GM10266 (cell line): Measurements from ENCODE around the gene UMAD1.

Experiments used
- DNase-seq: peaks from one replicate; pipeline ENCODE4 v3.0.0; 2012; ENCODE audit errors: extremely low spot score
- TF ChIP-seq, protein P1 (sequence below): IDR thresholded peaks from 2 replicates; pipeline ENCODE4 v1.5.1; 2012; ENCODE audit warnings: mild to moderate bottlenecking, low read depth; ENCODE audit not compliant: control insufficient read depth, insufficient read depth; ENCODE audit errors: missing control alignments

Gene UMAD1

DNA sequence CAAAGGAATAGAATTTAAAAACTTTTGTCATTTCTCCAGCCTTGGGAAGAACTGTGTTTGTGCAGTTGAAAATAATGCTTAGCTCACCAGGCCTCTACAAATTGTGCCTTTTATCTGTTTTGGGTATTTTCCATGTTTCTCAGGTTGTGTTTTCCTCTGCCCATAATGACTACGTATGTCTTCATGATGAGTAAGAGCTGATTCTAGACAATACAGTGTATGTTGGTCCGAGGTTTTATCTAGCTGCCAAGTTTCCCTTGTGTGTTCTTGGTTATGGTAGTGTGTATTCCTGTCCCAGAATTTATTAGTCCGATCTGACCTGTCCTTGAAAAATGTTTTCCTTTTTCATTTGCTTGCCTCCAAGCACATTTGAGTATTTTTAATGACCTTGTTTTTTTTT lies 244.3 kb downstream of the UMAD1 start:
- no peak for DNase-seq
- TF ChIP-seq, protein P1, sequence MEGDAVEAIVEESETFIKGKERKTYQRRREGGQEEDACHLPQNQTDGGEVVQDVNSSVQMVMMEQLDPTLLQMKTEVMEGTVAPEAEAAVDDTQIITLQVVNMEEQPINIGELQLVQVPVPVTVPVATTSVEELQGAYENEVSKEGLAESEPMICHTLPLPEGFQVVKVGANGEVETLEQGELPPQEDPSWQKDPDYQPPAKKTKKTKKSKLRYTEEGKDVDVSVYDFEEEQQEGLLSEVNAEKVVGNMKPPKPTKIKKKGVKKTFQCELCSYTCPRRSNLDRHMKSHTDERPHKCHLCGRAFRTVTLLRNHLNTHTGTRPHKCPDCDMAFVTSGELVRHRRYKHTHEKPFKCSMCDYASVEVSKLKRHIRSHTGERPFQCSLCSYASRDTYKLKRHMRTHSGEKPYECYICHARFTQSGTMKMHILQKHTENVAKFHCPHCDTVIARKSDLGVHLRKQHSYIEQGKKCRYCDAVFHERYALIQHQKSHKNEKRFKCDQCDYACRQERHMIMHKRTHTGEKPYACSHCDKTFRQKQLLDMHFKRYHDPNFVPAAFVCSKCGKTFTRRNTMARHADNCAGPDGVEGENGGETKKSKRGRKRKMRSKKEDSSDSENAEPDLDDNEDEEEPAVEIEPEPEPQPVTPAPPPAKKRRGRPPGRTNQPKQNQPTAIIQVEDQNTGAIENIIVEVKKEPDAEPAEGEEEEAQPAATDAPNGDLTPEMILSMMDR = no peak

DNA sequence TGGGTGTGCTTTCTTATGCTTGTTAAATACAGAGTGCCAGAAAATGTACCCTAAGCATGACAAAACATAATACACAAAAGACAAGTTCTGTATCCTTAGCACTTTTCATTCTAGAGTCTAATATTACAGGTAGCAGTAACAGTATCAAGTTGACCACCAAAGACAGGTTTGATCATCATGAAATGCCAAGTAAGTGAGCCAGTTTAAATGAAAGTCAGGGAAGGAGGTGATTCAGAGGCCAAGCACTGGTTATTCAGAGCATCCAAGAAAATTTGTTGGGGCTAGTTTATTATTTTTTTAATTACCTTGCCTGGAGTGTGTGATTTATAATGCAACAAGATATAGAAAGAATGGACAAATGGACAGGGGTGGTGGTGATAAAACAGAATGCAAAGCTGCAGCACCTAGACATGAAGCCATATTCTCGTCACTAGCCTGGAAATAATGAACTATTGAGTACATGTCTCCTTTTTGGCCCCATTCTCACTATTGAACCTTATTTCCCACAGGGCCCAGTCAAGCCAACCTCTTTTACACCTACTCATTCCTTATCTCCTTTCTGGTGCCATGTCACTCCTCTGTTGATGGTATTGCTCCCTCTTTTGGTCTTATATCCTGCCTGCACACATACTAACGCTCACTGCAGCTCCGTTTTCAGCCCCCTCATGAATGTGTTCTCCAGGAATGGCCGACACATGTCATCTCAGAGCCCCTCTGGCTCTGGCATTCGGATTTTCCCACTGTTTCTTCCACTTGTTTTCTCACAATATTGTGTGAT lies 249.4 kb downstream of the UMAD1 start:
- DNase-seq = no peak
- TF ChIP-seq, protein P1 = no peak

DNA sequence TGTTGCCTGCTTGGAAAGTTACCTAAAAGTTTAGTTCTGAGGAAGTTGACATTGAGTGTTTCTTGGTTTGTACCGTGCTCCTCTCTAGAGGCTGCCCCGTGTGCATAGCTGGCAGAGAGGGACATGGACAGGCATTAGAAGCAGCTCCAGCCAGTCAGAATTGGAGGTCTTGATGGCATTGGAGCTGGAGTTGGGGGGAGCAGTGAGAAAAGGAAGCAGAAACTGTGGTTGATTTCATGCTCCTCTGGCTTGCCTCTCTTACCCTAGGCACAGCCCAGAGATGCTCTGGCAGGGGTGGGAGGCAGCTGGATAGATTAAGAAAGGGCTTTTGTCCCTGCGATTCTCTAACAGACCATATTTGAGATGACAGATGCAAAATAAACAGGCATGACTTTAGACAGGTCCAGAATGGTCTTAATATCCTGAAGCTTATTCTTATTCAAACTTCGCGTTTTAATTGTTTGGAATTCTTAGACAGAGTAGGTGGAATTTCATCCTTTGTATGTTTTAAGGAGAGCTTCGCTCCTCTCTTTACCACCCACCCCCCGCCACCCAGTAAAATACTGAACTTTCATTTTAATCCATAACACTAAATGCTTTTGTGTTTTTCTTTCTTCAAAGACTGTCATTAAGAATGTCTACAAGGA lies 254.6 kb downstream of the UMAD1 start:
- no peak for DNase-seq
- TF ChIP-seq, protein P1 = no peak

GRCh38 chr7:7895754-7896153 lies 255.2 kb downstream of the UMAD1 start:
- TF ChIP-seq, protein P1 = no peak
- DNase-seq = no peak

GRCh38 chr7:7897509-7897908 lies 257.0 kb downstream of the UMAD1 start:
- TF ChIP-seq, protein P1 = no peak

DNA sequence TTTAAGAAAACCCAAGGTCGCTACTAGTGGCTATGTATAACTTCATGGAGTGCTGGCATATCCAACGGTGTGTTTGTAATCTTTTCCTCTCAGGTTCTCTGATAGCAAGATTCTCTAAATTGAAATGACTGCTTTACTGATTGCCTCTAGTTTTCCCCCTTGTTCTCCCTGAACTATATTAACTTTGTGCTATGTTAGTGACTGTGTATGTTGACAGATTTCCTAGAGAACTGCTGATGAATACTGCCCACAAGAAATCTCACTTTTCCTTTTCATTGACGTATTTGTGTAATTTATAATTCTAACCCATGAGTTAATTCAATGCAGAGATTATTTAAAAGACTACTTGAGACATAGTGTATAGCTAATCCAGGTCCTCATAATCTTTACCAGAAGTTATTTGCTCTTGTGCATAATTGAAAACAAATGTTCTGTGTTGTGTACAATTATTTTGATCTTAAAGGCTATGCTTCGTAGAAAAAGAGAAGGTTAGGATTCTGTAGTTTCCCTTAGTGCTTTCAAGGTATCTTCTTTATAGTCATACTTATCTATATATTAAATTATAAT lies 257.5 kb downstream of the UMAD1 start:
- DNase-seq = no peak
- TF ChIP-seq, protein P1 = no peak

More at GRCh38 chr7:7897509-7897908, 257.0 kb downstream of the UMAD1 start:
- DNase-seq = no peak

- TF ChIP-seq, protein P1 = no peak
- no peak for DNase-seq
Observed at GRCh38 chr7:7902845-7903244, 262.3 kb downstream of the UMAD1 start.
